ENCODE data around the gene PRDM15.

Gene PRDM15

DNA sequence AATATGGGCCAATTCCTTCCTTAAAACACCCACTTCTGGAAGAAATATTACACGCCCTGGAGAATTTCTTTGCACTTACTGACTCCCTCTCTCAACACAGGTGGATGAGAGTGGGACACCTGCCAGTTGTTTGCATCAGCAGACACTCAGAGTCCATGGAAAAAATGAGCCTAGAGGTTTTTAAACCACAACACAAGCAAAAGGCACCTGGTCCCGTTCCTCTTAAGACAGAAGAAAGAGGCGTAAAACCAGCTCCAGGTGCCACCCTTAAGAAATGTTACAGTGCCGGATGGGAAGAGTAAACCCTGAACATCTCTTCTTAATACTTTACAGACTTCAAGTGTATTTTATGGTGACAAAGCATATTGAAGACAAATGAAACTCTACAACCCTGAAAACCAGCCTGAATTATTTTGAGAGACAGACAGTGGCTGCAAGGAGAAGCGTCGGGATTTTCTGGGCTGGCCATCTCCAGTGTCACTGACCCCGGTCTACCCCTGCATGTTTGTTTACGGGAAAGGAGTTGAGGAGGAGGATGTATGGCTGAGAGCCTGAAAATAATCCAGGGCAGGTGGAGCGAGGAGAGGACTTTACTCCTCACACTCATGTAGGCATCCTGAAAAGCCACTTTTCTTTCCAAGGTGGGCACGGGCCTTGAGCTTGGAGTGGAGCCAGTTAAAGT lies 104.5 kb downstream of the PRDM15 start:
- peak; percentile 57 to 73 for DNase-seq

DNA sequence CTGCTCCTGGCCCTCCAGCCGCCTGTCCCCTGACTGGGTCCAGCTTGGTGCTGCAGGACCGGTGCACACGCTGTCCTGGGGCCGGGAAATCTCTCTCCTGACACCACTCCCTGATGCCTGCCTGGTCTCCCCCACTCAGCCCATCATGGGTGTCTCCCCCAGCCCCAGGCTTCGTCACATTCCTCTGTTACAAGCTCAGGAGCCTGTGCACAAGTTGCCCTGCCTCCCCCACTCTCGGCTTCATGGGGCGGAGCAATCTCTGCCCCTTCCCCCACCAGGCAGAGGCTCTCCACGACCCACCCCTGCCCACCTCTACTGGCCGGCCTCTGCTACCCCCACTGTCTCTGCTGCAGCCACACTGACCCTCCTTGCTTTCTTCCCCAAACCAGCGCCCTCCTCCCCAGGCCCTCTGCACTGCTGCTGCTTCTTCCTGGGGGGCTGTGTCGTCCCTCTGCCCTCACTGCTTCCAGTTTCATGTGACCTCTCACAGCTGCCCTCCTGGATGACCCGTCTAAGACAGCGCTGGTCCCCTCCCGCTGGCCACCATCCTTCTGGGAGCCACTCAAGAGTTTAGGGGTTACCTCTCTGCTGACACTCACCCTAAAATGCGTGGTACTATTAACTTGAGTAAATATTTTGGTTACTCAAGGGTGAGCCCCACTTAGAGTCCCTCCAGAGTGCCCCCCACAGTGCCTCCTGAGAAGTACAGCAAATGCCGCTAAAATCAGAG lies 106.6 kb downstream of the PRDM15 start:
- DNase-seq: no peak

DNA sequence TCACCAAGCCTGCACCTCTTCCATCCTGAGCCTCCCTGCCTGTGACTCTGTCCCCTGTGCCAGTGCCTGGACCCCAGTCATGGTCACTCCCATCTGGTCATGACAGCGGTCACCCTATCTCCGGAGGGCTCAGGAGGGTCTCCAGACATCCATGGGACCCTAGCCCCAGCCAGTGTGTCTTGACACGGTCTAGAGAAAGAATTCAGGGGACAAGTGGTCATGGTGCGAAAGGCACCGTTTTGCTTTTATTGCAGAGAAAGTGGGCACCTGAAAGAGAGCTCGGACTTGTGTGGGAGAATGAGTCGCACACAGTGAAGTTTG lies 107.6 kb downstream of the PRDM15 start:
- DNase-seq: no peak

DNA sequence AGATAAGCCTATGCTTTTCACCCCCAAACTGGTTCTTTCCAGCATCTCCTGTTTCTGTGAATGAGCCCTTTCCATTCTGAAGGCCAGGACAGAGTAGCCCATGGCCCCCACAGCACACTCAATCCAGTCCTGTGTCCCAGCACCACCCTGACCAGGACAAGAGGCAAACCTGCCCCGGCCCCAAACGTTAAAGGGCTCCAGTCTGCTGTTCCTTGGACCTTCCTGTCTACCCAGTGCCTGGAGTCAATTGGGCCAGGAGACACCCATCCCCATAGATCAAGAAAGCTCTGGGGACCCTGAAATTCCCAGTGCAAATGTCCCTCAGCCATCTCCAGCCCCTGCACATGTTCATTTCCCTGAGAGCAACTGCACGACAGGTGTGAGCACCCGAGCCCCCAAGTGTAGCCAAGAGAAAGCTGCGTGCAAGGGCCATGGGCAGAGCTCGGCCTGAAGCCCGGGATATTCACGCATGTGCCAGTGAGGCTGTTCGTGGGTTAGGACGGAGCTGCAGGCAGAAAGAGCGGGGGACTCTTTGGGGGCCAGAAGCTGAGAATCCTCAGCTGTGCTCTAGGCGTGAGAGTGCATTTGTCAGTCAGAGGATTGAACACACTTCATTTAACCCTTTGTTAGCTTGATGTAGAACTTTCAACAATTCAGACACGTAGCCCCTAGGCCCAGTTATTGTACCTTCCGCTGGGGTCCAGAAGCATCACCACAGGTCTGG lies 108.1 kb downstream of the PRDM15 start:
- no peak for DNase-seq

DNA sequence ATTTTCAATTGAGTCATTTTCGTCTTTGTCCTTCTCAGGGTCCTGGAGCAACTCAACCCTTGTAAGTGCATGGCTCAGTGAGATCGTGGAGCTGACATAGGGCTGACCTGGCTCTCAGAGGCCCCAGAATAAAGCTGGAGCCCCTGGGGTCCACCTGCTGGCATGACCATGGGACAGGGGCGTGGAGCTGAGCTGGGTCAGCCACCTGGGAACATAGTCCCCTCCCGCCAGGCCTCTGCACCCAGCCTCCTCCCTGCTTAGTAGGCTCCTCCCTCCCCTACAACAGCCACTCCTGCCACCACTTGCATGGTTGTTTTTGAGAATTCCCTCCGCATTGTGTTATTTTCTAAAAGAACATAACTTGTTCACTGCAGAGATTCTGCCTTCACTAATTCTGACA lies 109.2 kb downstream of the PRDM15 start:
- no peak for DNase-seq

DNA sequence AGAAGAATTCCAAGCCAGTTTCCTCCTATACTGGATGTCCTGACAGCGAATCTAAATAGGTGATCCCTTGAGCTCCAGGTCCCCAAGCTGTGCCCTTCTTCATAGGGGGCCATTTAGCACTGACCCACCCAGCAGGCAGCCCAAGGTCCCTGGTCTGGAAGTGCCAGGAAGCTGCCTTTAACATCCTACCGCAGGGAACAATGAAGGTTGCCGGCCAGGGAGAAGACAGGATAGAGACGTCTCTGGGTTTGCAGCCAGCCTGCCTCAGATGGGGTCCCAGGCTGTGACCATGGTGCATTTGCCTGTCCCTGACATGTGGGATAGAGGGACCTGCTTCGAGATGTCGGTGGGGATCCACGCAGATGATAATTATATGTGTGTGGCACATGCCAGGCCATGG lies 109.6 kb downstream of the PRDM15 start:
- DNase-seq: no peak

DNA sequence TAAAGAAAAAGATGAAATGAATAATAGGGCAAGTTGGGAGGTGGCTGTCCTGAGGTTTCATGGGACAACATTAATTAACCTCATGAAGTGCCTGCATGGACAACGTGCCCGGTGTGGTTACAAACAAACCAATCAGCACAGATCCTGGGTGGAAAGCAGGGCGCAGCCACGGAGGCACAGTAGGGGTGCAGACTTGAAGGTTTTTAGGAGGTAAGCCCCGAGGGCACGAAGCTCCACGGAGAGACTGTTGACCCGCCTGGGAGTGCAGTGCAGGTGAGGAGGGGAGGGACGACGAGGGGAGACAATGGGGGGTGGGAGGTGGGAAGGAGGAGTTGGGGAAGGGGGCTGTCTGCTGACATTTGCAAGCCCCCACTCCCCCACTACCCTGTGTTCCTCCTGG lies 110.0 kb downstream of the PRDM15 start:
- no peak for DNase-seq

DNA sequence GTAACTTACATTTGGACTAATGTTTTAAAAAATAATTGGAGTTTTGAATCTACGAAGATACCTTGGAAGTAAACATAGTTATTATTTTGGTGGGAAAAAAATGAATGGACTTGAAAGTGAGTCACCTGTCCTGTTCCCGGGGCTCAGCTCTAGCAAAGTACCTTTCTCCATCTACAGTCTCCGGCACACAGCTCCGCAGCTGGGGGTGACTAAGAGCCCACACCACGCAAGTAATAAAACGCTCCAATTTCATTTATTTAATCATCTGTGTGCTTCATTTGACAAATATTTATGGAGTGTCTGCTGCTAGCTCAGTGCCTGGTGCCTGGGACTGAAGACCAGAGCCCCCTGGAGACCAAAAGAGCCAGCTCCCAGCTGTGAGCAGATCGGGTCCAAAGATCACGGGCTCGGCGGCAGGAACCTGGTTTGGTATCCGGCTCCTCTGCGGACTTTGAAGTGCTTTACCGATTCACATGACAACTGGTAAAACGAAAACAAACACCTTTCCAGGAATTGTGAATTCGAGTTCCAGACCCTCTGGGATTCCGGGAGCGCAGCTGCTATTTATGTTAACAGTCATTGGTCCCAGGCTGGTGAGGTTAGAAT lies 110.6 kb downstream of the PRDM15 start:
- no peak for DNase-seq

DNA sequence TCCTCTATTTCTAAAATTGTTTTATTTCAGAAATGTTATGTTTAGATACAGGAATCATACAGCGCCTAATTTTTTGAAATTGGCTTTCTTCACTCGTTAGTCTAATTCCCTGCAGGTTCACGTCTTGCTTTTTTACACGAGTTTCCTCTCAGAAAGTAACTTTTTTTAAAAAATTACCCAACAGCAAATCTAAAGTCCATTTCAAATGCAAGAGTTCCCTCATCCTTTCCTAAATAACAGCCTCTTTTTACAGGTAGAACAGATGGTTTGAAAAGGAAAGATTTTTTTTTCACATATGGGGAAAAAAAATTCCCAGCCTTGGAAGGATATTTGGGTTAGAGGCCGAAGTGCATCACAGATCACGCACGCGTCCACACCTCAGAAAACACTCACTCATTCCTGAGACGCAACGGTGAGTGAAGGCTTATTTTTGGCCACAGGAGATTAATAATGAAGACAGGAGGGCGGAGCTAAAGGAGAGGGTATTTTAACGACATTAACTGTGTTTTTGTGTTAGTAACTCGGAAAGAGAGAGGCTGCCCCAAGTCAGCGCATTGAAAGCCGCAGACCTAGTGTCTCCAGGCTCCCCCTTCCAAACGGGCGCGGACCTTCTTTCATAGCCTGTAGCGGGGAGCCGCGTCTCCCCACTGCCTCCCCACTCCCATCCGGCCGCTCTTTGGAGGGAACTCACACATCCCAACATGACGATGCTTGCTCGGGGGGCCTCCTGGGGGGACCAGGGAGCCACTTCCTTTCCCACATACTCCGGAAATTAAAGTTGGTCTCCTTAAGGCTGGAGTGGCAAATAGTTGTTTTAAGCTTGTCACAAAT lies 111.3 kb downstream of the PRDM15 start:
- no peak for DNase-seq

DNA sequence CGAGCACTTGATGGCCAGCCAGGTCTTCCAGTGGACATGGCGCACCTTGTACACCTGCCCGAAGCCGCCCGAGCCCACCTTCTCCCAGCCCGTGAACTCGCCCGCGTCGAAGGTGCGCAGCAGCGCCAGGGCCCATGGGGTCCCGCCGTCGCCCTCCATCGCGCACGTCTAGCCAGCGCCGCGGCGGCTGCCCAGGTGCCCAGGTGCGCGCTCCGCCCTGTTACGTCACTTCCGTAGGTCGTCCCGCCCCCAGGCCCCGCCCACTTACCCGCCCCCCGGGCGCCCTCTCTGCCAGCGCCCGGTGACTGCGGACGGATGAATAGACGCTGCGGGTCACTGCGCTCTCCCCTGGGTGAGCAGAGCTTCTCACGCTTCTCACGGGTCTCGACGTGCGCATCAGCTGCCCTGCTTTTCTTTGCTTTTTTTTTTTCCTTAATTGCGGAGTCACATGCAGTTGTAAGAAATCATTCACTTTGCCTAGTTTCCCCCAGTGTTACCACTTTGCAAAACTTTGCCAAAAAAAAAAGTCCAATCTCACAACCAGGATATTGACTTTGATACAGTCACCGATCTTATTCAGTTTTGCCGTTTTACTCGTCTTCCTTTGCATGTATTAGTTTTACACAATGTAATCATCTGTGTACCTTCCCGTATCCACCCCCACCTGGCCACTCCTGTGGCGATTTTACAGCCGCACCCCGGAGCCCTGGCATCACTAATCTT lies 112.1 kb downstream of the PRDM15 start, which contains the start of gene RIPK4:
Gene RIPK4 (minus strand): TSS at position 170 of the 723 bp plus-strand sequence. CDS start 11 bp downstream, at position 159.
- DNase-seq: peak; percentile 73 to 77

DNA sequence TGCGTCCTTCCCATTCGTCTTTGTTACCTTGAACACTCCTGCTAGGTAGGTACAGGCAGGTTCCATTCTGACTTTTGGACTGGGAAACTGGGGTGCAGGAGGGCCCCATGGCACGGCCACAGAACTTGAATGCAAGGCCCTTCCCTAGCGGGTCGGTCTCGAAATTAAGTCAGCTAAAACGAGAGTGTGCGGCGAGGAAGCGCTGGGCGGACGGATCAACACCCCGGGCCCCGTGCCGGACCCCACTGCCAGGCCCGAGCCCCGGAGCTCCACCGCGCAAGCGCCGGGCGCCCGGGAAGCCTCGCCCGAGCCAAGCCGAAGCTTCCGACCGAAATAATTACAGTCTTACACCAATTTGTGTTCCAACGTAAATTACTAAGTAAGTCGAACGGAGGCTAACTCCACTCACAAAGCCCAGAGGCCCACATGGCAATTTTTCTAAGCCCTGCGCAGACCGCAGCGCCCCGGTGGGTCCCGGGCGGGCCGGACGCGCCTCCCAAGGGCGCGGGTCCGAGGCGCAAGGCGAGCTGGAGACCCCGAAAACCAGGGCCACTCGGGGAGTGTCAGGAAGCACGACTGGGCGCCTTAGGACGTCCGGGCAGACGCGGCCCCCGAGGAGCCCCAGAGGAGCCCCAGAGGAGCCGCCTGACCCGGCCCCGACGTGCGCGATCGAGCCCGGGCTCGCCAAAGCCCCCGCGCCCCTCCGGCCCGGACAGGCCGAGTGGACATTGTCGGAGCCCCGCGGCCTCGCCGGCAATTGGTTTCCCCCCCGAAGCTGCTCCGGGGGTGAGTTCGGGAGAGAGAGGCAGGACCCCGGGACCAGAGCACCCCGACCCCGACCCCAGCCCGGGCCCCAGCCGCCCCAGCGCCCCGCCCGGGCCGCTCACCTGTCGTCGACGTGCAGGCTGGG lies 112.9 kb downstream of the PRDM15 start:
- no peak for DNase-seq

DNA sequence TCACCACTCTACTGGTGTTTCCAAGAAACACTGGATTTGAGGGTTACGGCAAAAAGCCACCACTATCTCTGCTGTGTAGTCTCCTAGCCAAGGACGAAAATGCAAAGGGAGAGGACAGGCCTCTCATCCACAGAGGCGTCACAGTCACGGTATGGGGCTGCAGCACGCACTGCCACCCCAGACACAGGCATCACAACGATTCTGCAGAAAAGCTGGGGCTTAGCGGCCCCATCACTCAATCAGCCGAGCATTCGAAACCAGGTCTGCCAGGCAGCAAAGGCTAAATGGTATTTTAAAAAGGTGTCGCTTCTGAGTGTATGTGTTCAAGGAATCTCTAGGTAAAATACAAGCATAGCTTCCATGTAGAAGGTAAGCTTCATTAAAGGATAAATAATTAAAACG lies 113.7 kb downstream of the PRDM15 start:
- no peak for DNase-seq

DNA sequence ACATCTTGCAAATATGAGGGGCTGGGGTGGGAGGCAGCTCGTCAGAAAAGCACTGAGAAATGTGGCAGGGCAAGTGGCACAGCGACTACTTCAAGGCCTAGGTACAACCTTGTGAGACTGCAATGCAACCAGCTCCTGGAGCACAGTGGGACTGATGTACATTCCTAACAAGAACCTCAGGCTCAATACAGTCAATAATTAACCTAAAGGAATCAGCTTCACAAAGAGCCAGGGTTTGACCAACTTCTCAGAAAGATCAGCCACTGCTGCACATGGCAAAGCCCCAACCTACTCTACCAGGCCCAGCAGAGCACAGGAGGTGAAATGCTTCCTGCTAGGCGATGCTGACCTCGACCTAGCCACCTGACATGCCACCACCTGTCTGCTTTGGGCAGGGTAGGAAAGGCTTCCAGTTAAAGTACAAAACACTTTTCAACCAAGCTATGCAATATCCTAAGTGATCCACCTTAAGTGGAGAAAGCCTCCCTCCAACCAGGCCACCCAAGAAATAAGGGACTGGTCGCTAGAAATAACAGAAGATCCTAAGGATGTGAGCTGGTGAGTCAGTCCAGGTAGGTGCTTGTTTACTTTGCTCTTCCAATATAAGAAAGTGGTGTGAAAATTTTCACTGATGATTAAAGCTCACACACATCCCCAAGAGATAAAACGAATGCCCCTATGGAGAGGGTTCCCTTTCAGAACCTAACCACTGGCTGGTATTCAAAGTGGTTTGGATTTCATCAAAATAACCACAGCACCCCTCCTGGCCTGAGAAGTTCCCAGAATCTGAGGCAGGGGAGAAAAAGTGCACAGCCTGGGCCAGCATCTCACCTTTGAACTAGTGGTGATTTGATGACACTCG lies 114.4 kb downstream of the PRDM15 start:
- no peak for DNase-seq

DNA sequence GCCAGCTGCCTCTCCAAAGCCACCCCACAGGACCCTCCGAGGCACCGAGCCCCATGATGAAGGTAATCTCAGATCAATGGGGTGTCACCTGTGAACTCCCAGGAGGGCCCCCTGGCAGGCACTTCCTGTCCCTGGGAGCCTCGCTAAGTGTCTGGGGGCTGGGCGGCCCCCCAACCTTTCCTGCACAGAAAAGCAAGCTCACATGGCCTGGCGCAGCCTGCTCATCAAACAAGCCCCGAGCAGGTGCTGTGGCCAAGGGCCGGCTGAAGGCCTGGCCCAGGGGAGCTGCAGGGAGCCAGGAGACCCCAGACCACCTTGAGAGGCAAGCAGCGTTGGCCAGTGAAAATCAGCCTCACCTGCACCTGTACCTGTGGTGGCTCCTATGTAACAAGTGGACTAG lies 115.1 kb downstream of the PRDM15 start:
- DNase-seq: no peak

DNA sequence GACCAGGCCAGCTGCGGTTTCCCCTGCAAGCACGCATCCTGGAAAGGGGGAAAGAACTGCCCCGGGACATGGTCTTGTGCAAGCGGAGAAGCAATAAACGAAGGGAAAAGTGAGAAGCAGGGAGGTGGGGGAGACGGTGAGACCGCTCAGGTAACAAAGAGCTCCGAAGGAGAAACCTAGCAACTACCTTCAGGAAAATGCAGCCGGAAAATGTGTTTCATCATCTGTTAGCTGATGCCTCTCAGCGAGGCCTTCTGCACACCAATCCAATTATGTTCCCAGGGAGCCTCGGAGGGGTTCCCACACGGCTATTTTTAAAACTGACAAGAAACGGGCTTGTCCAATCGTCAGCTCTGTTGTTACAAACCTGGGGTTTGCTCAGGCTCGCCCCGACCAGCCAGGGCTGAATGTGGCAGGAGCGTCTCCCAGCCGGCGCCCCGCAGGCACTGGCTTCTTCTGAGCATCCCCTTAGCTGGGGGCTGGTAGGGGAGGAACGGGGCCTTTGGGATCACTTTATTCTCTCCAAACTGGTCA lies 115.7 kb downstream of the PRDM15 start:
- no peak for DNase-seq

DNA sequence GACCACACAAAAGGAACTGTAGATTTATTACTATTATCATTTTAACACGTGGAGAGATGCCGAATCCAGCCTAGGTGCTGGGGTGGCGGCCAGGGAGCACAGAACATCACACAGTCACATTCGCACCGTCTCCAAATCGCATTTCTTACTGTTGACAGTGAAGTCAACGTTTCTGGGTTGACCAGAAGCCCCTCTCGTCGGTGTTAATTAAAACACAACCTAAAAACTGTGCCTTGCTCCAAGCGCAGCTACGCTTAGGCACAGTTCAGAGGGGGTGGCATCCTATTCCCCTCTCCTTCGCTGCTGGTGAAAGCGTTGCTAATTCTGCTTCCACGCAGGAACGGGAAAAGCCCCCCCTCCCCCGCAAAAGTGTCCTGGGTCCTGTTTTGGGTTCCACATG lies 116.4 kb downstream of the PRDM15 start:
- DNase-seq: no peak

DNA sequence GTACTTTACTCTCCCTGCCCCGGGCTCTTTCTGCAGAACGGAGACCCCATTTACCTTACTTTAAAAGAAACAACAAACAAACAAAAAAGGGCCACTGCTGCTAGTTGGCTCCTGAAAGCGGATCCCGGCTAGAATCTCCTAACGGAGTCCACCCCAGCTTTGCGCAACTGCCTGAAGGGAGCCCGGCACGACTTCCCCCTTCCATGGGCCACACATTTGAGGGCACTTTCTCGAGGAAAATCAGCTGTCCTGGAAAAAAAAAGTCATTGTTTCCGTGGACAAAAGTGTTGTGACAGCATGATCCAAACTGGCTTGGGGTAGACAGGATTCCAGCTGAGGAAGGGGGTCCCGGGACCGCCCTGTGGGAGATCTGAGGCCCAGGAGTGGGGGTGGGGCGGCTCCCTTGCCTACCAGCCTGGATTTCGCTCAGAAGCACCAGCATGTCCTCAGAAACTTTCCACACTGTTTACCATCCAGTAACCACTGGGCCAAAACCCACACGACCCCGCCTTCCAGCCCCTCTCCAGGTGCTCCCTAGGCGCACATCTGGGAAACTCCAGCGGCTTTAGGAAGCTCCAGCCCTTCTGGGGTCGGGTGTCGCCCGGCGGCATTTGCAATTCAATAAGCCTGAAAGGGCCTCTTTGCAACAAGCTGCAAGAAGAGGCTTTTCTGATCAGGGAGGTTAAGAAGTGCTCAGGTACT lies 117.1 kb downstream of the PRDM15 start:
- DNase-seq: peak; percentile 45 to 53

DNA sequence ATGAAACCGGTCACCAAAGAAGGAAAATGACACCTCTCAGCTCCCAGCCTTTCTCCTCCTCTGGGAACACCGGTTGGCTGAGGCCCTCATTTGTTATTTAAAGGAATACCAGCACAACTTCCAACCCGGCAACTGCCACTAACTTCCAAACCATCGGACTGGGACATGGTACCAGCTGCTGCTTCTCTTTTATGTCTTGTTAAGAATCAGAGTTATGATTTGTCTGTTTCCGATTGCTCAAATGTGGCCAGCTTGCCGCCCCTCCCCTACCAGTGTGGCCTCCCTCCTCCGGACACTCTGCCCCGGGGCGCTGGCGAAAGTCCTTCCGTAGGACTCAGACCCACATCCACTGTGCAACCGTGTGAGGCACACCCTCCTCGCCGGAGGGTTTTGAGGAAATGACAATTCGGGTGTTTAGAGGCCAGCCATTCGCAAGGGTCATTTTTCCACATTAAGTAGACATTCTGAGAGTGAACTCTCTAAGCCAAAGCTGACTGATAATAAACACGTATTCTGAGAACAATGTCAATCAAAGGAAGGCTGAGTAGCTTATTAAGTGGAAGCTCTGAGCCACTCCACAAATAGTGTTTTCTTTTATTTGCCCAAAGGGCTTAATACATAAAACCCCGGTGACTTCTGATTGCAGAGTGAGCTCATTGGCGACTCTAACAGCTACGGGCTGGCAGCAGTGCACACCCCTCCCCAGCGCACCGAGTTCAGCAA lies 117.8 kb downstream of the PRDM15 start:
- no peak for DNase-seq

Measured in NCI-H187 (cell line).